Activated CD8-positive, alpha-beta memory T cell treated with anti-CD3 and anti-CD28 coated beads, Interleukin-2, amount 10 ng/mL, durations not matched to agents 7 days and 5 days (primary cell): ENCODE results near the gene SMARCD3. TPM values are rescaled to one million over a fixed set of nuclear protein-coding genes. Genes with fewer than 3 reads are reported as not detected.

Experiments used
- ATAC-seq: fragments of 150-1000 bp; cut with Tn5 transposase; one replicate; pipeline ENCODE4 v1.10.0; 2021; ENCODE audit warnings: moderate library complexity
- CTCF ChIA-PET: fragments of 350-600 bp; sonication (Branson Sonifier 250); formaldehyde crosslinking; loops from one replicate; lab custom pipeline; 2021; ENCODE audit warnings: antibody characterized with exemption; lab: Charles Lee
- DNase-seq: peaks from one replicate; pipeline ENCODE4 v3.0.0-alpha.2; 2020
- H3K27ac Mint-ChIP-seq: one replicate; pipeline ENCODE4 v1.8.0; 2021; ENCODE audit warnings: mild to moderate bottlenecking, mixed read lengths
- H3K27me3 Mint-ChIP-seq: one replicate; pipeline ENCODE4 v1.8.0; 2021; ENCODE audit warnings: mixed read lengths
- H3K36me3 Mint-ChIP-seq: one replicate; pipeline ENCODE4 v1.8.0; 2021; ENCODE audit warnings: mild to moderate bottlenecking, mixed read lengths
- H3K4me1 Mint-ChIP-seq: one replicate; pipeline ENCODE4 v1.8.0; 2021; ENCODE audit warnings: mixed read lengths
- H3K4me3 Mint-ChIP-seq: one replicate; pipeline ENCODE4 v1.8.0; 2021; ENCODE audit warnings: mild to moderate bottlenecking, moderate library complexity, mixed read lengths
- H3K9me3 Mint-ChIP-seq: one replicate; pipeline ENCODE4 v1.8.0; 2022; ENCODE audit warnings: low read depth, mixed read lengths
- total RNA-seq, 2 experiments: library from RNA; stranded (reverse); gene quantifications; one replicate each; pipeline ENCODE4 v1.2.3, GENCODE V29; 2021

SMARCD3 gene
- total RNA-seq, 2 experiments from 2014 or later, result 1.0 to 2.5 TPM

DNA sequence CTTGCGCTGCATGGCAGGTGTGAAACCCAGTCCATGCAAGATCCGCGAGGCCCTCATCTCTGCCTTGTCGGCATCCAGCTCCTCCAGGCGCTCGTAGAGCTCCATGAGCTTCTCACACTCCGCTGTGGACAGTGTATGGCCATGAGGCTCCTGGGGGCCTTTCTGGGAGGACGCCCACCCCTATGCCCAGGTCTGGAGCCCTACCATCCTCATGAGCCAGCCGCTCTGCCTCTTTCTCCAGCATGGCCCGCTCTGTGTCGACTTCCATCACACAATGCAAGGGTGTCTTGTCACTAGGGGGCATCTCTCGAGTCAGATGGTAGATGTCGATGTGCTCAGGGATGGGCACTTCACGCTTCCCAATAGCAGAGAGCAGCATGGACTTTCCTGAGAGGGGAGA, 24.8 kb downstream of the SMARCD3 start:
- Mint-ChIP-seq H3K4me3 (no peak overlapping the region), H3K36me3 (peaks cover 31% of the 10 kb centered on the region), H3K4me1 (peaks cover 28% of the 10 kb centered on the region), H3K27ac (no peak overlapping the region), H3K9me3 (no peaks in the 10 kb centered on the region), H3K27me3 (no peaks in the 10 kb centered on the region)
- CTCF ChIA-PET, result interaction anchor here (0.6 to 6.2 kb wide), 3 partner anchors 13 to 209 kb away, joined by 3 to 47 read pairs (median 3); no protein-coding TSS in a partner anchor
- no peak for DNase-seq
- no peak for ATAC-seq

- DNase-seq (no peak), ATAC-seq (no peak)
- H3K36me3 Mint-ChIP-seq, result peaks cover 38% of the 10 kb centered on the region
- H3K27me3 Mint-ChIP-seq, result no peaks in the 10 kb centered on the region
- no peak overlapping the region for H3K4me3 Mint-ChIP-seq
- H3K9me3 Mint-ChIP-seq, result no peaks in the 10 kb centered on the region
- CTCF ChIA-PET, result interaction anchor here (1.9 kb wide), 1 partner anchor 26 kb away, joined by 4 read pairs; no protein-coding TSS in a partner anchor
- H3K4me1 Mint-ChIP-seq, result no peaks in the 10 kb centered on the region
- H3K27ac Mint-ChIP-seq, result no peak overlapping the region
Observed at GRCh38 chr7:151218170-151218569, 30.3 kb downstream of the SMARCD3 start.

DNA sequence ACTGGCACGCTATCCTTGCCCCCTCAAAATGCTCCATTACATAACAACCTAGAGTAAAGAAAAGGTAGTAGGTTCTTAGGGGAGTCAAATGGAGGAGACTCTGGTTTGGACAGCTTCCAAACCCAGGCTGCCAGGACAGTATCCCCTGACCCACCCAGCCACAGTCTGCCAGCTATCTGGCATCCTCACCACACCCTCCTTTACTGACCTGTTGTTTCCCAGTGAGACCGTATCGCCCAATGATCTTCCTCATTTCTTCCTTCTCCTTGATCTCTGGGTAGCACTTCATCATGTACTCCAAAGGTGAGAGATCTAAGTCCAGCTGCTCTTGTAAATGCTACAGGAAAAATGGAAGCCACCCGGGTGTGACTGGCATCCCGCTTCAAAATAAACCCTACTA, 33.1 kb downstream of the SMARCD3 start:
- no peak for DNase-seq
- Mint-ChIP-seq H3K36me3 (peaks cover 34% of the 10 kb centered on the region), H3K27ac (no peak overlapping the region), H3K4me3 (no peak overlapping the region), H3K27me3 (no peaks in the 10 kb centered on the region), H3K4me1 (no peaks in the 10 kb centered on the region), H3K9me3 (no peaks in the 10 kb centered on the region)
- ATAC-seq, result no peak
- CTCF ChIA-PET, result interaction anchor here (1.4 kb wide), 1 partner anchor 47 kb away, joined by 3 read pairs; no protein-coding TSS in a partner anchor

- CTCF ChIA-PET, result no interaction called here
- Mint-ChIP-seq H3K4me3 (no peak overlapping the region), H3K27ac (no peak overlapping the region), H3K36me3 (peaks cover 27% of the 10 kb centered on the region), H3K27me3 (no peaks in the 10 kb centered on the region), H3K9me3 (no peaks in the 10 kb centered on the region), H3K4me1 (no peaks in the 10 kb centered on the region)
- ATAC-seq, result no peak
- no peak for DNase-seq
Observed at GRCh38 chr7:151213826-151214225, 34.7 kb downstream of the SMARCD3 start.

DNA sequence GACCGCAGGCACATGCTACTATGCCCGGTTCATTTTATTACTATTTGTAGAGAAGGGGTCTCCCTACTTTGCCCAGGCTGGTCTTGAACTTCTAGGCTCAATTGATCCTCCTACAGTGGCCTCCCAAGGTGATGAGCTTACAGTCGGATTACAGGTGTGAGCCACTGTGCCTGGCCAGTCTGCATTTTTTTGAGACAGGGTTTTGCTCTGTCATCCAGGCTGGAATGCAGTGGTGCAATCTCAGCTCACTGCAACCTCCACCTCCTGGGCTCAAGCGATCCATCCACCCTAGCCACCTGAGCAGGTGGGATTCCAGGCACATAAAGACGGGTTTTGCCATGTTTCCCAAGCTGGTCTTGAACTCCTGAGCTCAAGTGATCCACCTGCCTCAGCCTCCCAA, 35.9 kb downstream of the SMARCD3 start:
- Mint-ChIP-seq H3K27ac (no peak overlapping the region), H3K4me3 (no peak overlapping the region), H3K9me3 (no peaks in the 10 kb centered on the region), H3K36me3 (peaks cover 18% of the 10 kb centered on the region), H3K27me3 (no peaks in the 10 kb centered on the region), H3K4me1 (peaks cover 8% of the 10 kb centered on the region)
- CTCF ChIA-PET, result interaction anchor here (1.5 kb wide), 1 partner anchor 31 kb away, joined by 5 read pairs; no protein-coding TSS in a partner anchor
- DNase-seq, result no peak
- no peak for ATAC-seq

- ATAC-seq, result no peak
- Mint-ChIP-seq H3K27me3 (peaks cover 3% of the 10 kb centered on the region), H3K27ac (no peak overlapping the region)
Observed at GRCh38 chr7:151211155-151211772, 37.2 kb downstream of the SMARCD3 start.

GRCh38 chr7:151210087-151210854, 38.2 kb downstream of the SMARCD3 start, which contains the start of gene H2BK1:
H2BK1 (minus strand) TSS chr7:151210488; CDS start chr7:151210318, 170 bp downstream.
- no peak within 1 kb of the TSS for H3K27ac Mint-ChIP-seq

More at GRCh38 chr7:151211155-151211772, 37.2 kb downstream of the SMARCD3 start:
- CTCF ChIA-PET, result interaction anchor here (1.5 kb wide), 1 partner anchor 32 kb away, joined by 5 read pairs; no protein-coding TSS in a partner anchor
- Mint-ChIP-seq H3K4me3 (no peak overlapping the region), H3K36me3 (peaks cover 17% of the 10 kb centered on the region), H3K9me3 (no peaks in the 10 kb centered on the region), H3K4me1 (peaks cover 20% of the 10 kb centered on the region)
- DNase-seq, result no peak

DNA sequence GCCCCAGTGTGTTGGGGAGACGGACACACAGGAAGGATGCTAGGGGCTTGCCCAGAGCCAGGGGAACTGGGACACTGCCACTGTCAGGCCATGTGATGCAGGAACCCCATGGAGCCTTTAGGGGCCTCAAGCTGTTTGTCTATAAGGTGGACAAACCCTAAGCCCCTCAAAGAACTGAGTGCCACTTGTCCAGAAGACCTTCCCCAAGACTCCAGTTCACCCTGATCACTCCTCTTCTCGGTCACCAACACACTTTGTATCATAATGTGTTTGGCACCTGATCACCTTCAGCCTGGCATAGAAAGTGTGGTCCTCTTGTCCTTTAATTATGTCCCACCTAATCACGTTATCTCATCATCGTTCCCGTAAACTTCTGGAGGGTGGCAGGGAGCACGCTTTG, 38.9 kb downstream of the SMARCD3 start:
- H3K4me3 Mint-ChIP-seq, result no peak overlapping the region
- no peak for ATAC-seq

More at GRCh38 chr7:151210087-151210854, 38.2 kb downstream of the SMARCD3 start, which contains the start of gene H2BK1:
- peaks cover 12% of the 10 kb centered on the region for H3K36me3 Mint-ChIP-seq
- no peak for DNase-seq
- CTCF ChIA-PET, result no interaction called here
- no peaks in the 10 kb centered on the region for H3K9me3 Mint-ChIP-seq
- no peak within 1 kb of the TSS for H3K4me3 Mint-ChIP-seq
- H3K27me3 Mint-ChIP-seq, result peaks cover 3% of the 10 kb centered on the region
- no peak for ATAC-seq
- peaks cover 24% of the 10 kb centered on the region for H3K4me1 Mint-ChIP-seq

GRCh38 chr7:151208253-151208862, 40.1 kb downstream of the SMARCD3 start:
- peaks cover 5% of the 10 kb centered on the region for H3K36me3 Mint-ChIP-seq
- H3K9me3 Mint-ChIP-seq, result no peaks in the 10 kb centered on the region
- no peak overlapping the region for H3K4me3 Mint-ChIP-seq
- no peak for DNase-seq
- peak overlapping the region; percentile 23 for H3K27ac Mint-ChIP-seq
- peaks cover 24% of the 10 kb centered on the region for H3K4me1 Mint-ChIP-seq
- peaks cover 9% of the 10 kb centered on the region for H3K27me3 Mint-ChIP-seq
- CTCF ChIA-PET, result interaction anchor here (0.7 to 2.4 kb wide), 5 partner anchors 14 to 171 kb away, joined by 3 to 16 read pairs (median 6); partner anchors contain the start of gene ABCF2
- ATAC-seq, result no peak

More for the DNA sequence above, 38.9 kb downstream of the SMARCD3 start:
- no peak for DNase-seq
- H3K27me3 Mint-ChIP-seq, result peaks cover 3% of the 10 kb centered on the region
- H3K27ac Mint-ChIP-seq, result no peak overlapping the region
- peaks cover 6% of the 10 kb centered on the region for H3K36me3 Mint-ChIP-seq
- H3K4me1 Mint-ChIP-seq, result peaks cover 24% of the 10 kb centered on the region
- no peaks in the 10 kb centered on the region for H3K9me3 Mint-ChIP-seq
- CTCF ChIA-PET, result no interaction called here

DNA sequence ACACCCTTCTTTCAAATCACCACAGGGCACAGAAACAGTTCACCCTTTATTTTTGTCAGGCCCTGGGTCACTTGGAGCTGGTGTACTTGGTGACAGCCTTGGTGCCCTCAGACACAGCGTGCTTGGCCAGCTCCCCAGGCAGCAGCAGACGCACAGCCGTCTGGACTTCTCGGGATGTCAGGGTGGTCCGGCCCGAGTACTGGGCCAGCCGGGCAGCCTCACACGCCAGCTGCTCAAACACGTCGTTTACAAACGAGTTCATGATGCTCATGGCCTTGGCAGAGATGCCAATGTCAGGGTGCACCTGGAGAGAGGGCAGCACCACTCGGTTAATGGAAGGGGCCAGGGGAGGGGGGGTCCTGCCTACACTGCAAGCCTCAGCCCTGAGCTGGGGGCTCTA, 40.7 kb downstream of the SMARCD3 start:
- Mint-ChIP-seq H3K9me3 (no peaks in the 10 kb centered on the region), H3K27ac (peak overlapping the region; percentile 70), H3K4me3 (no peak overlapping the region), H3K4me1 (peaks cover 24% of the 10 kb centered on the region), H3K27me3 (peaks cover 11% of the 10 kb centered on the region), H3K36me3 (peaks cover 2% of the 10 kb centered on the region)
- no peak for ATAC-seq
- CTCF ChIA-PET, result interaction anchor here (0.7 to 2.4 kb wide), 8 partner anchors 13 to 240 kb away, joined by 3 to 16 read pairs (median 4); partner anchors contain the start of gene ABCF2
- no peak for DNase-seq

GRCh38 chr7:151207315-151207714, 41.2 kb downstream of the SMARCD3 start:
- ATAC-seq, result peak; percentile 68
- CTCF ChIA-PET, result interaction anchor here (0.7 to 2.4 kb wide), 10 partner anchors 18 to 241 kb away, joined by 3 to 16 read pairs (median 4); partner anchors contain the start of gene ABCF2
- Mint-ChIP-seq H3K36me3 (peaks cover 2% of the 10 kb centered on the region), H3K4me3 (no peak overlapping the region), H3K4me1 (peaks cover 24% of the 10 kb centered on the region), H3K9me3 (no peaks in the 10 kb centered on the region), H3K27me3 (peaks cover 14% of the 10 kb centered on the region), H3K27ac (peak overlapping the region; percentile 70)
- peak; percentile 58 for DNase-seq

DNA sequence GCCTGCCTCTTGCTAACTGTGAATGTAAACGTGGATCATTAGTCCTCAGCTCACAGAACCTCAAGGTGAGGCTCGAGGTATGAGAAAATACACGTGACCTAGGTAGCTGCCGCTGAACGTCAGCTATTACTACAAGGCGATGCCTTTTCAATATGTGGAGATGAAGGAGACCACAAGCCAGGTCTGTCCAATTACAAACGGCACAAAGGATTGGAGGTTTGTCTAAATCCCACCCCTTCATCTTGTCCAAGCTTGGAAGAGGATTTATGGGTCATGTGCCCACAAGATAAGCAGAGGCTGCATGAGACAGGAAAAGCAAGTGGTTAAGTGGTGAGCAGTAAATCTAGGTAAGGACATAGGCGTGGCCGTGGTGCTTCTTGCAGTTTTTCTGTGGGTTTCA, 41.6 kb downstream of the SMARCD3 start:
- DNase-seq (peak; percentile 63), ATAC-seq (peak; percentile 75)
- CTCF ChIA-PET, result interaction anchor here (0.7 to 2.4 kb wide), 10 partner anchors 19 to 241 kb away, joined by 3 to 16 read pairs (median 4); partner anchors contain the start of gene ABCF2
- no peaks in the 10 kb centered on the region for H3K9me3 Mint-ChIP-seq
- peak overlapping the region; percentile 70 for H3K27ac Mint-ChIP-seq
- H3K27me3 Mint-ChIP-seq, result peaks cover 17% of the 10 kb centered on the region
- peaks cover 2% of the 10 kb centered on the region for H3K36me3 Mint-ChIP-seq
- H3K4me1 Mint-ChIP-seq, result peaks cover 24% of the 10 kb centered on the region
- no peak overlapping the region for H3K4me3 Mint-ChIP-seq

- H3K4me3 Mint-ChIP-seq, result no peak overlapping the region
- H3K27me3 Mint-ChIP-seq, result peaks cover 19% of the 10 kb centered on the region
- CTCF ChIA-PET, result interaction anchor here (2.1 to 2.2 kb wide), 2 partner anchors 21 to 39 kb away, joined by 5 read pairs; partner anchors contain the start of gene ABCF2
- no peaks in the 10 kb centered on the region for H3K9me3 Mint-ChIP-seq
- no peak overlapping the region for H3K27ac Mint-ChIP-seq
- H3K36me3 Mint-ChIP-seq, result peaks cover under 1% of the 10 kb centered on the region
- H3K4me1 Mint-ChIP-seq, result peaks cover 24% of the 10 kb centered on the region
- no peak for ATAC-seq
- DNase-seq, result no peak
Observed at GRCh38 chr7:151205730-151206129, 42.8 kb downstream of the SMARCD3 start.
